ENCODE measurements around the gene TIMM8B.
"Not testable (repeated sequence)": the region's sequence is repeated elsewhere in the genome, so short reads cannot be mapped to it uniquely, and the experiment has no call there.

TIMM8B gene

DNA sequence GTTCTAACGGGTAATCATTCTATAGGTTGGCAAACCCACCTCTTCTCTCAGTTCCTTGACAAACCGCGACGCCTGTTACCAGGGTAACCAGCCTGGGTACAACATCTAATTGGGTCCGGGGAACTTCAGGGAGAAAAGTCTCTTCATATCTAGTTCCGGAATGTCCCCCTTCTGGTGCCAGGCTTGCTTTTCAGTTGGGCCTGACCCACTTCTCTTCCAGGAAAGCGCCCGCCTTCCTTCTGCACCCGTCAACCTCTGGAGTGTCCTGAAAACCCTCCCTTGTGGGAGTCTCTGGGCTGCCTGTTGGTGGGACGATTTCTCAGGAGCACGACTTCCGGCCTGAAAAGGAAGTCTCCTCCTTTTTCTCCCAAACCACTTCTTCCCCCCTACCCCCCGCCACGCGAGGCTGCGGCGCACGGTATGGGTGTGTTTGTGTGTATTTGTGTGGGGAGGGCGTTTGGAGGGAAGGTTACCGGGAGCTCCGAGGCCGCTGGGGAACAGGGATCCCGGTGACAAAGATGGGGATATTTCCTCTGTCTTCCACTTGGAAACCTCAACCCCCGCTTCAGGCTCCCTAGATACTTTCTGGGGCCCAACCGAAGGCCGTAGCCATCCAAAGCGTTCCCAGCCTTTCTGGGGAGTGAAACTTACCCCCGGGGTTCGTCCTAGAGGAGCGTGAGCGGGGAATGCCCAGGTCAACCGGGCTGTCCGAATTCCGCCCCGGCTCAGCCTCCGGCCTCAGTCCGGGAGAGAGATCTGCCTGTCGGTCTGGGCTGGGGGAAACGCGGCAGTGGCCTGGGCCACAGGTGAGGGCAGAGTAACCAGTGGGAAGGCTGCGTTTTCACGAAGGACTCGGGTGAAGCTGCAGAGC is 12.4 kb downstream of the TIMM8B start, which contains the start of the genes NKAPD1 and PIH1D2:
Gene NKAPD1, plus strand, starts transcription at position 359 of the 871 bp plus-strand sequence. CDS start 1,276 bp downstream, outside the sequence.
Gene PIH1D2, minus strand, starts transcription at position 77 of the 871 bp plus-strand sequence. CDS start 843 bp downstream, outside the sequence.
- Histone ChIP-seq H3K4me1 (ENCODE audit: control insufficient read depth, insufficient read depth, low read length) (peaks cover 14% of the 10 kb centered on the region), H3K9me3 (ENCODE audit: control insufficient read depth, low read length) (no peaks in the 10 kb centered on the region), H3K9ac (ENCODE audit: low read length) (peak within 1 kb of the TSS; percentile 97), H3K36me3 (ENCODE audit: control insufficient read depth, insufficient read depth, low read length, severe bottlenecking) (peaks cover 36% of the 10 kb centered on the region), H3K27me3 (replicated peaks; ENCODE audit: control insufficient read depth, insufficient read depth, low read length) (no peaks in the 10 kb centered on the region), H3K4me3 (ENCODE audit: low read length) (peak within 1 kb of the TSS; percentile 99)
- peak; percentile 95 for DNase-seq (ENCODE audit: low read depth)

DNA sequence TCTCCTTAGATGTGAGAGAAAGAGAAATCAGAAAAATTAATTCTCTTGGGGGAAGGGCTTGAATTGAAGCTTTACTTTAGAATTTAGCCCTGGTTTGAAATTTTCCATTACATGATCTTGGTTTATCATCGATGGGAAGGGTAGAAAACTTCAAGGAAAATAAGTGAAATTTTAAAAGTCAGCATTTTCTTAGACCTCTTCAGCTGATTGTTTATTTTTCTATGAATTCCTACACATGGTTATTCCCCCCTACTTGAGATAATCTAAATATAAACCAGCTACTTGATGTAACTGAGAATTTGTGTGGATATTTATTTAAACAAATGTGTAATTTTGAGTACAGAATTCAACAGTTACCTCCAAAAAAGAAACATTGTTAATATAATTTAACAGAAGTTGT is 23.6 kb downstream of the TIMM8B start:
- Histone ChIP-seq H3K4me1 (ENCODE audit: control insufficient read depth, insufficient read depth, low read length) (no peaks in the 10 kb centered on the region), H3K27me3 (replicated peaks; ENCODE audit: control insufficient read depth, insufficient read depth, low read length) (no peaks in the 10 kb centered on the region), H3K9ac (ENCODE audit: low read length) (no peak overlapping the region), H3K9me3 (ENCODE audit: control insufficient read depth, low read length) (no peaks in the 10 kb centered on the region), H3K36me3 (ENCODE audit: control insufficient read depth, insufficient read depth, low read length, severe bottlenecking) (peaks cover 64% of the 10 kb centered on the region), H3K4me3 (ENCODE audit: low read length) (no peak overlapping the region)
- no peak for DNase-seq (ENCODE audit: low read depth)

GRCh38 chr11:112058103-112058502 is 28.5 kb downstream of the TIMM8B start:
- H3K36me3 ChIP-seq (ENCODE audit: control insufficient read depth, insufficient read depth, low read length, severe bottlenecking) = peaks cover 94% of the 10 kb centered on the region
- no peaks in the 10 kb centered on the region for H3K4me1 ChIP-seq (ENCODE audit: control insufficient read depth, insufficient read depth, low read length)

DNA sequence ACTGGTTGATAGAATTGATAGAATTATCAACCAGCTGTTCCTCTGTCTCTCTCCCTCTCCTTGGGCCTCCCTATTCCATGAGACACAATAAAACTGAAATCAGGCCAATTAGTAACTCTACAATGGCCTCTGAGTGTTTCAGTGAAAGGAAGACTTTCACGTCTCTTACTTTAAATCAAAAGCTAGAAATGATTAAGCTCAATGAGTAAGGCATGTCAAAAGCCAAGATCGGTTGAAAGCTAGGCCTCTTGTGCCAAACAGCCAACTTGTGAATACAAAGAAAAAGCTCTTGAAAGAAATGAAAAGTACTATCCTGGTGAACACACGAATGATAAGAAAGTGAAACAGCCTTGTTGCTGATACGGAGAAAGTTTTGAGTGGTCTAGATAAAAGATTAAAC is 29.4 kb downstream of the TIMM8B start:
- DNase-seq (ENCODE audit: low read depth) = no peak
- no peak overlapping the region for H3K4me3 ChIP-seq (ENCODE audit: low read length)
- no peaks in the 10 kb centered on the region for H3K27me3 ChIP-seq (replicated peaks; ENCODE audit: control insufficient read depth, insufficient read depth, low read length)
- no peaks in the 10 kb centered on the region for H3K9me3 ChIP-seq (ENCODE audit: control insufficient read depth, low read length)
- H3K4me1 ChIP-seq (ENCODE audit: control insufficient read depth, insufficient read depth, low read length) = no peaks in the 10 kb centered on the region
- peaks cover 94% of the 10 kb centered on the region for H3K36me3 ChIP-seq (ENCODE audit: control insufficient read depth, insufficient read depth, low read length, severe bottlenecking)
- no peak overlapping the region for H3K9ac ChIP-seq (ENCODE audit: low read length)

More at GRCh38 chr11:112058103-112058502, 28.5 kb downstream of the TIMM8B start:
- Histone ChIP-seq H3K9ac (ENCODE audit: low read length) (no peak overlapping the region), H3K27me3 (replicated peaks; ENCODE audit: control insufficient read depth, insufficient read depth, low read length) (no peaks in the 10 kb centered on the region), H3K9me3 (ENCODE audit: control insufficient read depth, low read length) (no peaks in the 10 kb centered on the region), H3K4me3 (ENCODE audit: low read length) (no peak overlapping the region)
- DNase-seq (ENCODE audit: low read depth) = no peak

- H3K4me1 ChIP-seq (ENCODE audit: control insufficient read depth, insufficient read depth, low read length) = peaks cover 14% of the 10 kb centered on the region
- H3K9me3 ChIP-seq (ENCODE audit: control insufficient read depth, low read length) = no peaks in the 10 kb centered on the region
- no peak overlapping the region for H3K9ac ChIP-seq (ENCODE audit: low read length)
- H3K4me3 ChIP-seq (ENCODE audit: low read length) = no peak overlapping the region
- H3K27me3 ChIP-seq (replicated peaks; ENCODE audit: control insufficient read depth, insufficient read depth, low read length) = no peaks in the 10 kb centered on the region
- no peak for DNase-seq (ENCODE audit: low read depth)
- H3K36me3 ChIP-seq (ENCODE audit: control insufficient read depth, insufficient read depth, low read length, severe bottlenecking) = peaks cover 92% of the 10 kb centered on the region
Observed at GRCh38 chr11:112051768-112052167, 34.8 kb downstream of the TIMM8B start.

DNA sequence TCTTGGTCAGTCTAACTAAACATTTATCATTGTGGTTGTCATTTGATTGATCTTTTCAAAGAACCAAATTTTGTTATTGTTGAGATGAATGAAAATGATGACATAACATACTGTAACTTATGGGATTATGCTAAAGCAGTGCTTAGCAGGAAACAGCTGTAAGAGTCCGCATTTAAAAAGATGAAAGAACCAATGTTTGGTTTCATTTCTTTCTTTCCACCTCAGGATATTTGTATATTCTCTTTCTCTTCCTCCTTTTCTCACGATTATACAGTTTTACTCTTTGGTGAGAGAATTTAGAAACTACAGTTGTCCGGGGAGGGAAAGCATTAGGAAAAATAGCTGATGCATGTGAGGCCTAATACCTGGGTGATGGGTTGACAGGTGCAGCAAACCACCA is 35.8 kb downstream of the TIMM8B start:
- Histone ChIP-seq H3K36me3 (ENCODE audit: control insufficient read depth, insufficient read depth, low read length, severe bottlenecking) (peaks cover 89% of the 10 kb centered on the region), H3K4me3 (ENCODE audit: low read length) (no peak overlapping the region), H3K27me3 (replicated peaks; ENCODE audit: control insufficient read depth, insufficient read depth, low read length) (no peaks in the 10 kb centered on the region), H3K4me1 (ENCODE audit: control insufficient read depth, insufficient read depth, low read length) (peaks cover 14% of the 10 kb centered on the region), H3K9ac (ENCODE audit: low read length) (no peak overlapping the region), H3K9me3 (ENCODE audit: control insufficient read depth, low read length) (no peaks in the 10 kb centered on the region)
- no peak for DNase-seq (ENCODE audit: low read depth)

DNA sequence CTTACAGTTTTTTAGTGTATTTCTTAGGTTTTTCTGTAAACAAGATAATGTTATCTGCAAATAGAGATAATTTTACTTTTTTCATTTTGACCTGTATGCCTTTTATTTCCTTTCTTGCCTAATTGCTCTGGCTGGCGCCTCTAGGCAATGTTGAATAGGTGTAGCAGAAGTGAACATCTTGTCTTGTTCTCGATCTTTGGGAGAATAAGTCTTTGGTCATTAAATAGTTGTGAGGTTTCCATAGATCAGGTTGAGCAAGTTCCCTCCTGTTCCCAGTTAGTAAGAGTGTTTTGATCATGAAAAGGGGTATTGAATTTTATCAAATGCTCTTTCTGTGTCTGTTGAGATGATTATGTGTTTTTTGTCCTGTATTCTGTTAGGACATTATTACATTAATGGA is 36.8 kb downstream of the TIMM8B start:
- H3K9me3 ChIP-seq (ENCODE audit: control insufficient read depth, low read length) = no peaks in the 10 kb centered on the region
- no peak overlapping the region for H3K9ac ChIP-seq (ENCODE audit: low read length)
- DNase-seq (ENCODE audit: low read depth) = no peak
- peaks cover 92% of the 10 kb centered on the region for H3K36me3 ChIP-seq (ENCODE audit: control insufficient read depth, insufficient read depth, low read length, severe bottlenecking)
- no peak overlapping the region for H3K4me3 ChIP-seq (ENCODE audit: low read length)
- H3K4me1 ChIP-seq (ENCODE audit: control insufficient read depth, insufficient read depth, low read length) = peaks cover 14% of the 10 kb centered on the region
- H3K27me3 ChIP-seq (replicated peaks; ENCODE audit: control insufficient read depth, insufficient read depth, low read length) = no peaks in the 10 kb centered on the region

DNA sequence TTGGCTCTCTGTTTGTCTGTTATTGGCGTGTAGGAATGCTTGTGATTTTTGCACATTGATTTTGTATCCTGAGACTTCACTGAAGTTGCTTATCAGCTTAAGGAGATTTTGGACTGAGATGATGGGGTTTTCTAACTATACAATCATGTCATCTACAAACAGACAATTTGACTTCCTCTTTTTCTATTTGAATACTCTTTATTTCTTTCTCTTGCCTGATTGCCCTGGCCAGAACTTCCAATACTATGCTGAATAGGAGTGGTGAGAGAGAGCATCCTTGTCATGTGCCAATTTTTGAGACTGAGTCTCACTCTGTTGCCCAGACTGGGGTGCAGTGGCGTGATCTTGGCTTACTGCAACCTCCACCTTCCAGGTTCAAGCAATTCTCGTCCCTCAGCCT is 38.3 kb downstream of the TIMM8B start:
- not testable (repeated sequence) for DNase-seq (ENCODE audit: low read depth); H3K9ac ChIP-seq (ENCODE audit: low read length); H3K4me3 ChIP-seq (ENCODE audit: low read length); H3K9me3 ChIP-seq (ENCODE audit: control insufficient read depth, low read length); H3K27me3 ChIP-seq (replicated peaks; ENCODE audit: control insufficient read depth, insufficient read depth, low read length)
- peaks cover 14% of the 10 kb centered on the region for H3K4me1 ChIP-seq (ENCODE audit: control insufficient read depth, insufficient read depth, low read length)
- H3K36me3 ChIP-seq (ENCODE audit: control insufficient read depth, insufficient read depth, low read length, severe bottlenecking) = peaks cover 92% of the 10 kb centered on the region

GRCh38 chr11:112046647-112047046 is 39.9 kb downstream of the TIMM8B start:
- H3K9ac ChIP-seq (ENCODE audit: low read length); H3K27me3 ChIP-seq (replicated peaks; ENCODE audit: control insufficient read depth, insufficient read depth, low read length); DNase-seq (ENCODE audit: low read depth); H3K4me3 ChIP-seq (ENCODE audit: low read length); H3K9me3 ChIP-seq (ENCODE audit: control insufficient read depth, low read length): not testable (repeated sequence)
- peaks cover 91% of the 10 kb centered on the region for H3K36me3 ChIP-seq (ENCODE audit: control insufficient read depth, insufficient read depth, low read length, severe bottlenecking)
- peaks cover 14% of the 10 kb centered on the region for H3K4me1 ChIP-seq (ENCODE audit: control insufficient read depth, insufficient read depth, low read length)

DNA sequence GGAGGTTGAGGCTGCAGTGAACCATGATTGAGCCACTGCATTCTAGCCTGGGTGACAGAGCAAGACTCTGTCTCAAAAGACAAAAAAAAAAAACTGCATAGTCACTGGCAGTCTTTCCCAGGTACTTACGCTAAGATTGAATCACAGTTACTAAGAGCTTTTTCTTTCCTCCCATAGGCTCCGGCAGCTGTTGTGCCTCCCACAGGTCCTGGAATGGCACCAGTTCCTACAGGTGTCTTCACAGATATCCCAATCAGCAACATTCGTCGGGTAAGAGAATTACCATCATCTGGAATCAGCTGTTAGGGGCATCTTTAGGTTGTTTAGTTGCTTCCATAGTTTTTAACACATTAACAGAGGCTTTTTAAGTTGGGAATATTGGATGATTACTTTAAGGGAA is 41.6 kb downstream of the TIMM8B start:
- DNase-seq (ENCODE audit: low read depth) = no peak
- Histone ChIP-seq H3K27me3 (replicated peaks; ENCODE audit: control insufficient read depth, insufficient read depth, low read length) (no peaks in the 10 kb centered on the region), H3K9me3 (ENCODE audit: control insufficient read depth, low read length) (no peaks in the 10 kb centered on the region), H3K36me3 (ENCODE audit: control insufficient read depth, insufficient read depth, low read length, severe bottlenecking) (peaks cover 91% of the 10 kb centered on the region), H3K4me3 (ENCODE audit: low read length) (no peak overlapping the region), H3K9ac (ENCODE audit: low read length) (no peak overlapping the region), H3K4me1 (ENCODE audit: control insufficient read depth, insufficient read depth, low read length) (peaks cover 14% of the 10 kb centered on the region)

DNA sequence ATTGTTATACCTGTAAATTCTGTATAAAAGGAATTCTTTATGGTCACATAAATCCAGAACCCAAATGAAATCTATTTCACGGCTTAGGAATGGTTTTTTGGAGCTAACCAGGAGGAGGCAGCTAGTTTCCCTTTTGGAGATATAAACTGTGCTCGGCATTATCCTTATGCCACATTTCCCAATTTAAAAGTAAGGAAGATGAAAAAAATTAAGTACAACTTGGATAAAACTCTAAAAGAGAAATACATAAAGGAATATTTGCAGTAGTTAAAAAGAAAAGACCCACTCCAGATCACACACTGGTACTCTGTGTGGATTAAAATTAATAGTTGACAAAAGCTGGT is 43.6 kb downstream of the TIMM8B start:
- no peak for DNase-seq (ENCODE audit: low read depth)
- Histone ChIP-seq H3K36me3 (ENCODE audit: control insufficient read depth, insufficient read depth, low read length, severe bottlenecking) (peaks cover 92% of the 10 kb centered on the region), H3K27me3 (replicated peaks; ENCODE audit: control insufficient read depth, insufficient read depth, low read length) (no peaks in the 10 kb centered on the region), H3K4me1 (ENCODE audit: control insufficient read depth, insufficient read depth, low read length) (no peaks in the 10 kb centered on the region), H3K9ac (ENCODE audit: low read length) (no peak overlapping the region), H3K9me3 (ENCODE audit: control insufficient read depth, low read length) (no peaks in the 10 kb centered on the region), H3K4me3 (ENCODE audit: low read length) (no peak overlapping the region)
